GM23338 (cell line): Measurements from ENCODE around the gene CYP4B1.

Source experiments
- CREB1 ChIP-seq: fragments of 250-450 bp; sonication (Bioruptor Pico); IDR thresholded peaks from 2 replicates; pipeline ENCODE4 v1.5.0; 2020; ENCODE audit warnings: low read depth, mild to moderate bottlenecking, moderate library complexity
- CTCF ChIP-seq, 2 experiments: fragments of 200-600 bp in 1 of 2; sonication (generic) in 1 of 2; conservative IDR thresholded peaks; 2 replicates each; pipeline versions ENCODE4 v1.5.1 to v1.6.1; 2016 to 2017; ENCODE audit warnings: antibody characterized with exemption in 2 of 2, low read depth in 2 of 2, mild to moderate bottlenecking in 2 of 2, moderate library complexity in 1 of 2
- EZH2 ChIP-seq: fragments of 200-600 bp; sonication (generic); IDR thresholded peaks from one replicate; pipeline ENCODE4 v1.8.0; 2017; ENCODE audit warnings: antibody characterized with exemption, mild to moderate bottlenecking, low read depth; ENCODE audit not compliant: unreplicated experiment
- EZH2phosphoT487 ChIP-seq: fragments of 200-600 bp; sonication (generic); IDR thresholded peaks from one replicate; pipeline ENCODE4 v1.8.1; 2018; ENCODE audit warnings: antibody characterized with exemption; ENCODE audit not compliant: unreplicated experiment
- POLR2AphosphoS5 ChIP-seq: IDR thresholded peaks from 2 replicates; pipeline ENCODE4 v1.6.1; 2016; ENCODE audit warnings: antibody characterized with exemption, low read depth
- REST ChIP-seq: IDR thresholded peaks from one replicate; pipeline ENCODE4 v1.6.1; 2018; ENCODE audit warnings: antibody characterized with exemption; ENCODE audit not compliant: unreplicated experiment
- ZNF114 ChIP-seq: fragments of 250-450 bp; sonication (Bioruptor Pico); IDR thresholded peaks from 2 replicates; pipeline ENCODE4 v1.5.0; 2020; ENCODE audit warnings: mild to moderate bottlenecking, moderate library complexity
- ZNF331 ChIP-seq: fragments of 250-450 bp; sonication (Bioruptor Pico); IDR thresholded peaks from 2 replicates; pipeline ENCODE4 v1.5.0; 2020; ENCODE audit warnings: low read depth, mild to moderate bottlenecking, moderate library complexity
- ZNF462 ChIP-seq: fragments of 250-450 bp; sonication (Bioruptor Pico); IDR thresholded peaks from 2 replicates; pipeline ENCODE4 v1.5.0; 2020; ENCODE audit warnings: mild to moderate bottlenecking, moderate library complexity

GRCh38 chr1:46760558-46761166 is 38.2 kb upstream of the CYP4B1 start:
- TF ChIP-seq EZH2phosphoT487 (no peak), CTCF (conservative IDR thresholded peaks at IDR 0.05; ENCODE audit: low read depth in 2 of 2) (no peak), EZH2 (no peak), POLR2AphosphoS5 (no peak), ZNF114 (no peak), REST (no peak), ZNF462 (no peak), CREB1 (CRISPR knock-in tag) (no peak), ZNF331 (CRISPR knock-in tag) (no peak)
